ENCODE results near the gene RCC1. TPM values are rescaled to one million over a fixed set of nuclear protein-coding genes. Genes with fewer than 3 reads are reported as not detected.
"Not testable (repeated sequence)": the region's sequence is repeated elsewhere in the genome, so short reads cannot be mapped to it uniquely, and the experiment has no call there.

The RCC1 gene
- total RNA-seq, 4 donors from 2014 or later, result 19.8 to 36.8 (median 25.3) TPM

GRCh38 chr1:28466226-28466778, 39.5 kb upstream of the RCC1 start:
- Histone ChIP-seq H3K4me1 (no peaks in the 10 kb centered on the region), H3K27me3 (no peaks in the 10 kb centered on the region), H3K27ac (no peak overlapping the region), H3K36me3 (peaks cover 47% of the 10 kb centered on the region), H3K9me3 (no peaks in the 10 kb centered on the region), H3K4me3 (no peak overlapping the region)
- TF ChIP-seq POLR2A (IDR thresholded peaks at IDR 0.05) (no peak), EP300 (IDR thresholded peaks at IDR 0.05) (no peak), POLR2AphosphoS5 (IDR thresholded peaks at IDR 0.05) (no peak), CTCF (IDR thresholded peaks at IDR 0.05) (no peak)
- 91% methylated on average over 3 of the region's 3 CpGs for WGBS
- no peak for DNase-seq (ENCODE audit: low spot score in 2 of 2)

GRCh38 chr1:28470146-28470545, 35.7 kb upstream of the RCC1 start:
- Histone ChIP-seq H3K4me3 (no peak overlapping the region), H3K36me3 (peaks cover 52% of the 10 kb centered on the region), H3K27ac (no peak overlapping the region), H3K27me3 (no peaks in the 10 kb centered on the region), H3K9me3 (no peaks in the 10 kb centered on the region), H3K4me1 (no peaks in the 10 kb centered on the region)
- 92% methylated on average over 2 of the region's 2 CpGs for WGBS
- TF ChIP-seq POLR2A (IDR thresholded peaks at IDR 0.05) (no peak), CTCF (IDR thresholded peaks at IDR 0.05) (no peak), EP300 (IDR thresholded peaks at IDR 0.05) (no peak), POLR2AphosphoS5 (IDR thresholded peaks at IDR 0.05) (no peak)
- no peak for DNase-seq (ENCODE audit: low spot score in 2 of 2)

DNA sequence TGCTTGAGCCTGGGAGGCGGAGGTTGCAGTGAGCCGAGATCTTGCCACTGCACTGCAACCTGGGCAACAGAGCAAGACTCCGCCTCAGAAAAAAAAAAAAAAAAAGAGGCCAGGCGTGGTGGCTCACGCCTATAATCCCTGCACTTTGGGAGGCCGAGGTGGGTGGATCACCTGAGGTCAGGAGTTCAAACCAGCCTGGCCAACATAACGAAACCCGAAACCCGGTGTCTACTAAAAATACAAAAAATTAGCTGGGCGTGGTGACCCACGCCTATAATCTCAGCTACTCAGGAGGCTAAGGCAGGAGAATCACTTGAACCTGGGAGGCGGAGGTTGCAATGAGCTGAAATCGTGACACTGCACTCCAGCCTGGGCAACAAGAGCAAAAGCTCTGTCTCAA, 26.3 kb upstream of the RCC1 start:
- DNase-seq (ENCODE audit: low spot score in 2 of 2); H3K27ac ChIP-seq; H3K9me3 ChIP-seq; H3K4me1 ChIP-seq; H3K27me3 ChIP-seq; H3K4me3 ChIP-seq: not testable (repeated sequence)
- WGBS, result 91% methylated on average over 13 of the region's 13 CpGs
- H3K36me3 ChIP-seq, result peaks cover 85% of the 10 kb centered on the region

DNA sequence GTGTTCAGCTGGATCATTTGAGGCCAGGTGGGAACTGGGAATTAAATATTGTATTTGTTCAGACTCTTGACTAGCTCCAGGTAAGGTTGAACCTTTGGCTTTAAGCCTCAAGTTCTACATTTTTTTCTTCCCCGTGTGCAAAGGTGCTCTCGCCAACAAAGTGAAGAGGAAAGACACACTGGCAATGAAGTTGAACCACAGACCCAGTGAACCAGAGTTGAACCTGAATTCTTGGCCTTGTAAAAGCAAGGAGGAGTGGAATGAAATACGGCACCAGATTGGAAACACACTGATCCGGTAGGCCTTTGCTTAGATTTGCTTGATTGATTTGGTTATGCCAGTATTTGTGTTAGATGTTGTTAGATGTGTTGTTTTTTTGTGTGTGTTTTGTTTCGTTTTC, 25.5 kb upstream of the RCC1 start:
- peaks cover 85% of the 10 kb centered on the region for H3K36me3 ChIP-seq
- WGBS, result 88% methylated on average over 5 of the region's 5 CpGs

DNA sequence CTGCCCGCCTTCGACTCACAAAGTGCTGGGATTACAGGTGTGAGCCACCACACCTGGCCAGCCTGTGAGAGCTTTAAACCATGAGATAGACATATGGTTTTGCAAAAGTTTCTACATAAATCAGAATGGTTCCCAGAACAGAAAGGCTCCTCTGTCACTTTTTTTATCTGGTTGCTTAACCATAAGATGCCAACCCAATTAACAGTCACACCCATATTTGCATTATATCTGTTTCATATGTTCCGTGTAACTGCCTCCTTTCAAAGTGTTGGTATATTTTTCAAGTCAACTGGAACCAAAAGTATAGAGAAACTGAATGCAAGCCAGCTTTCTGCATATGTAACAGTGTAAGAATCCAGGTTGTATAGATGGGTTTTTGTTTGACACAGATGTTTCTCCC, 23.7 kb upstream of the RCC1 start:
- Histone ChIP-seq H3K27me3 (no peaks in the 10 kb centered on the region), H3K4me3 (no peak overlapping the region), H3K4me1 (no peaks in the 10 kb centered on the region), H3K36me3 (peaks cover 81% of the 10 kb centered on the region), H3K27ac (no peak overlapping the region), H3K9me3 (no peaks in the 10 kb centered on the region)
- TF ChIP-seq CTCF (IDR thresholded peaks at IDR 0.05), result no peak
- no peak for TF ChIP-seq EP300 (IDR thresholded peaks at IDR 0.05)
- no peak for TF ChIP-seq POLR2AphosphoS5 (IDR thresholded peaks at IDR 0.05)
- TF ChIP-seq POLR2A (IDR thresholded peaks at IDR 0.05), result no peak
- WGBS, result 82% methylated on average over 3 of the region's 3 CpGs
- no peak for DNase-seq (ENCODE audit: low spot score in 2 of 2)

More for the DNA sequence above, 25.5 kb upstream of the RCC1 start:
- Histone ChIP-seq H3K4me3 (no peak overlapping the region), H3K27ac (no peak overlapping the region), H3K9me3 (no peaks in the 10 kb centered on the region), H3K4me1 (no peaks in the 10 kb centered on the region), H3K27me3 (no peaks in the 10 kb centered on the region)
- DNase-seq (ENCODE audit: low spot score in 2 of 2), result no peak
- no peak for TF ChIP-seq POLR2A (IDR thresholded peaks at IDR 0.05)
- TF ChIP-seq EP300 (IDR thresholded peaks at IDR 0.05), result no peak

DNA sequence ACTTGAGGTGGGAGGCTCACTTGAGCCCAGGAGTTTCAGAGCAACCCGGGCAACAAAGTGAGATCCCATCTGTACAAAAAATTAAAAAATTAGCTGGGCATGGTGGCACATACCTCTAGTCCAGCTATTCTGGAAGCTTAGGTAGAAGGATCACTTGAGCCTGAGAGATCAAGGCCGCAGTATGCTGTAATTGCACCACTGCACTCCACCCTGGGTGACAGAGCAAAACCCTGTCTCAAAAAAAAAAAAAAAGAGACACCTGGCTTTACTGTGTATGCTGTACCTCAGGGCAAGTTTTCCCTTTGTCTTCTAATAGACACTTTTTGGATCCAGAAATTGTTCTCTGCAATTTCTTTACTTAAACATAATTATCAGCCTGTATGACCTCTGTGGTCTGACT, 23.1 kb upstream of the RCC1 start:
- H3K4me3 ChIP-seq, result no peak overlapping the region
- H3K27ac ChIP-seq, result no peak overlapping the region
- TF ChIP-seq POLR2AphosphoS5 (IDR thresholded peaks at IDR 0.05), result no peak
- no peak for TF ChIP-seq EP300 (IDR thresholded peaks at IDR 0.05)
- TF ChIP-seq POLR2A (IDR thresholded peaks at IDR 0.05), result no peak
- no peak for TF ChIP-seq CTCF (IDR thresholded peaks at IDR 0.05)
- DNase-seq (ENCODE audit: low spot score in 2 of 2), result no peak
- 75% methylated on average over 2 of the region's 2 CpGs for WGBS
- H3K27me3 ChIP-seq, result no peaks in the 10 kb centered on the region
- no peaks in the 10 kb centered on the region for H3K4me1 ChIP-seq
- H3K36me3 ChIP-seq, result peaks cover 77% of the 10 kb centered on the region
- no peaks in the 10 kb centered on the region for H3K9me3 ChIP-seq

Data from suprapubic skin (tissue), 4 donors.